Measurements from ENCODE around the gene ANKRD39. TPM values are rescaled to one million over a fixed set of nuclear protein-coding genes. Genes with fewer than 3 reads are reported as not detected.

The ANKRD39 gene
- total and polyA plus RNA-seq, 2 of the 8 experiments (the other 6 are each of a cell fraction or from before 2014, with no cell fraction given), result 18.5 to 21.3 TPM

DNA sequence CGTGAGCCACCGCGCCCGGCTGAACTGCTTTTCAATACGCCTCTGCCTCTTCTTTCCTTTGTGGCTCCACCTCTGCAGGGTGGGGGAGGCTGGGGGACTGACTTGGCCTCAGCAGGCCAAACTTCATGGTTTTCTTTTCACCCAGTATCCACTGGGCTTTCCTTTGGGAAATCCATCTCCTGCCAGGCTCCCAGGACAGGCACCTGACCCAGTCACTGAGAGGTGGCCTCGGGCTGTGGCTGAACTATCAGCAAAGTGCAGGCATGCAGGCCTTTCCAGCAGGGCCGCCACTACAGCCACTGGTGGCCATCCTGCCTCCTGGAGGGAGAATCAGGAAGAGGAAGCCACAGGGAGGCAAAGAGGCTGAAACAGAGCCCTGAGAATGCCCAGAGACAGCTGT is 45.5 kb upstream of the ANKRD39 start:
- Histone ChIP-seq H3K4me3 (ENCODE audit: extremely low read depth in 1 of 4, insufficient read depth in 2 of 4, low read depth in 3 of 4, low read length in 4 of 4) (no peak overlapping the region), H3K27me3 (replicated peaks in 1 of 4; ENCODE audit: control insufficient read depth in 3 of 4, extremely low read depth in 1 of 4, insufficient read depth in 3 of 4, low read length in 3 of 4) (no peaks in the 10 kb centered on the region), H2AK5ac (ENCODE audit: low read depth, low read length) (no peak overlapping the region), H2BK12ac (ENCODE audit: low read depth, low read length) (0 out of 2 replicates have a peak overlapping the region, but pooled peaks have one; percentile 50), H3K79me2 (ENCODE audit: control insufficient read depth in 1 of 2, insufficient read depth in 2 of 2, low read length in 2 of 2) (no peaks in the 10 kb centered on the region), H2AFZ (ENCODE audit: low read length) (no peak overlapping the region), H3K9me3 (ENCODE audit: insufficient read depth in 2 of 2, low read depth in 1 of 2, low read length in 1 of 2) (no peaks in the 10 kb centered on the region), H2BK120ac (replicated peaks; ENCODE audit: low read depth, low read length) (peak overlapping the region; percentile 83), H3K36me3 (ENCODE audit: control insufficient read depth in 2 of 4, insufficient read depth in 4 of 4, low read length in 3 of 4) (no peaks in the 10 kb centered on the region), H2BK15ac (ENCODE audit: low read length) (no peak overlapping the region), H2BK5ac (ENCODE audit: low read depth, low read length) (peak overlapping the region; percentile 63; the same call in 1 of the 2 replicates), H3K27ac (ENCODE audit: low read depth, low read length) (no peak overlapping the region), H4K5ac (ENCODE audit: insufficient read length, low read depth, low read length) (no peak overlapping the region), H2BK20ac (ENCODE audit: low read length) (no peak overlapping the region), H3K79me1 (ENCODE audit: low read depth, low read length) (no peaks in the 10 kb centered on the region), H4K20me1 (replicated peaks in 1 of 2; ENCODE audit: control insufficient read depth in 1 of 2, insufficient read depth in 2 of 2, low read length in 2 of 2) (no peaks in the 10 kb centered on the region), H3K14ac (ENCODE audit: insufficient read length) (no peak overlapping the region), H3K4me2 (ENCODE audit: insufficient read depth in 1 of 2, low read depth in 2 of 2, low read length in 2 of 2) (no peak overlapping the region), H3K18ac (ENCODE audit: extremely low read depth, low read length) (no peak overlapping the region; the same call in 1 of the 2 replicates), H4K91ac (replicated peaks; ENCODE audit: insufficient read length, low read length) (peak overlapping the region; percentile 65), H3K56ac (replicated peaks; ENCODE audit: insufficient read length, low read depth, low read length) (no peak overlapping the region), H3K23me2 (ENCODE audit: low read depth, low read length) (no peaks in the 10 kb centered on the region), H3K4me1 (replicated peaks in 1 of 4; ENCODE audit: control insufficient read depth in 3 of 4, insufficient read depth in 4 of 4, low read length in 3 of 4) (peaks cover 0 to 18% (median 16%) of the 10 kb centered on the region in 4 experiments; a peak in 6 of 7 replicates), H3K9ac (replicated peaks in 1 of 4; ENCODE audit: extremely low read depth in 1 of 4, low read depth in 3 of 4, low read length in 3 of 4) (no peak overlapping the region), H4K8ac (ENCODE audit: extremely low read depth, insufficient read depth, low read length) (0 out of 2 replicates have a peak overlapping the region, but pooled peaks have one; percentile 38), H3K23ac (ENCODE audit: insufficient read length) (no peak overlapping the region), H3K4ac (replicated peaks; ENCODE audit: insufficient read length, low read depth, low read length) (peak overlapping the region; percentile 53)
- WGBS, 2 experiments (ENCODE audit: extremely low coverage in 1 of 2, insufficient coverage in 1 of 2, insufficient read length in 1 of 2, insufficient replicate concordance in 2 of 2, low coverage in 1 of 2, low lambda C conversion rate in 2 of 2, missing lambda C conversion rate in 1 of 2), result 84% methylated on average over 7 of the region's 7 CpGs; no CpG with 5 or more reads in 1 of the 2 experiments
- ChIA-PET POLR2A (ENCODE audit: partially characterized antibody) (interaction anchor here (1.7 to 2.1 kb wide), 3 partner anchors 22 to 35 kb away, joined by 5 to 6 read pairs (median 5); no protein-coding TSS in a partner anchor), CTCF (ENCODE audit: partially characterized antibody) (interaction anchor here (0.8 to 2.1 kb wide), 7 partner anchors 13 to 48 kb away, joined by 3 to 8 read pairs (median 3); partner anchors contain the start of gene ANKRD39)
- FAIRE-seq (no peak), DNase-seq (ENCODE audit: low read depth in 1 of 2, low spot score in 2 of 2) (no peak)
- TF ChIP-seq RXRA (IDR thresholded peaks at IDR 0.05; ENCODE audit: insufficient read depth, low read depth, low read length) (no peak), POLR2AphosphoS5 (IDR thresholded peaks at IDR 0.05; ENCODE audit: low read depth, low read length) (no peak), EGR1 (IDR thresholded peaks at IDR 0.05; ENCODE audit: borderline replicate concordance, low read depth, low read length) (peak; percentile 6; the same call in 1 of the 2 replicates), SAP30 (IDR thresholded peaks at IDR 0.05; ENCODE audit: insufficient read depth, insufficient replicate concordance, low read length) (no peak)

Data from H1 (cell line).